HUES48 (cell line): ENCODE data around the gene MDN1.
"Not testable (repeated sequence)": the region's sequence is repeated elsewhere in the genome, so short reads cannot be mapped to it uniquely, and the experiment has no call there.

Experiments used
- H3K27ac ChIP-seq: one replicate; pipeline ENCODE4 v1.7.0; 2013; ENCODE audit warnings: low read depth, low read length, inconsistent platforms
- H3K27me3 ChIP-seq: 2 replicates; pipeline ENCODE4 v1.6.1; 2013; ENCODE audit warnings: mild to moderate bottlenecking, low read length; ENCODE audit not compliant: control insufficient read depth, insufficient read depth
- H3K36me3 ChIP-seq: 2 replicates; pipeline ENCODE4 v1.6.1; 2013; ENCODE audit warnings: low read length; ENCODE audit not compliant: control insufficient read depth, insufficient read depth
- H3K4me1 ChIP-seq: 2 replicates; pipeline ENCODE4 v1.6.1; 2013; ENCODE audit warnings: mild to moderate bottlenecking, low read length; ENCODE audit not compliant: control insufficient read depth, insufficient read depth
- H3K4me3 ChIP-seq: 2 replicates; pipeline ENCODE4 v1.5.1; 2013; ENCODE audit warnings: mild to moderate bottlenecking, low read depth, low read length
- H3K9ac ChIP-seq: 2 replicates; pipeline ENCODE4 v1.6.1; 2013; ENCODE audit warnings: mild to moderate bottlenecking, low read depth, low read length, moderate library complexity
- H3K9me3 ChIP-seq: 2 replicates; pipeline ENCODE4 v1.6.1; 2013; ENCODE audit warnings: low read length; ENCODE audit not compliant: control insufficient read depth, insufficient read depth

Gene MDN1, protein sequence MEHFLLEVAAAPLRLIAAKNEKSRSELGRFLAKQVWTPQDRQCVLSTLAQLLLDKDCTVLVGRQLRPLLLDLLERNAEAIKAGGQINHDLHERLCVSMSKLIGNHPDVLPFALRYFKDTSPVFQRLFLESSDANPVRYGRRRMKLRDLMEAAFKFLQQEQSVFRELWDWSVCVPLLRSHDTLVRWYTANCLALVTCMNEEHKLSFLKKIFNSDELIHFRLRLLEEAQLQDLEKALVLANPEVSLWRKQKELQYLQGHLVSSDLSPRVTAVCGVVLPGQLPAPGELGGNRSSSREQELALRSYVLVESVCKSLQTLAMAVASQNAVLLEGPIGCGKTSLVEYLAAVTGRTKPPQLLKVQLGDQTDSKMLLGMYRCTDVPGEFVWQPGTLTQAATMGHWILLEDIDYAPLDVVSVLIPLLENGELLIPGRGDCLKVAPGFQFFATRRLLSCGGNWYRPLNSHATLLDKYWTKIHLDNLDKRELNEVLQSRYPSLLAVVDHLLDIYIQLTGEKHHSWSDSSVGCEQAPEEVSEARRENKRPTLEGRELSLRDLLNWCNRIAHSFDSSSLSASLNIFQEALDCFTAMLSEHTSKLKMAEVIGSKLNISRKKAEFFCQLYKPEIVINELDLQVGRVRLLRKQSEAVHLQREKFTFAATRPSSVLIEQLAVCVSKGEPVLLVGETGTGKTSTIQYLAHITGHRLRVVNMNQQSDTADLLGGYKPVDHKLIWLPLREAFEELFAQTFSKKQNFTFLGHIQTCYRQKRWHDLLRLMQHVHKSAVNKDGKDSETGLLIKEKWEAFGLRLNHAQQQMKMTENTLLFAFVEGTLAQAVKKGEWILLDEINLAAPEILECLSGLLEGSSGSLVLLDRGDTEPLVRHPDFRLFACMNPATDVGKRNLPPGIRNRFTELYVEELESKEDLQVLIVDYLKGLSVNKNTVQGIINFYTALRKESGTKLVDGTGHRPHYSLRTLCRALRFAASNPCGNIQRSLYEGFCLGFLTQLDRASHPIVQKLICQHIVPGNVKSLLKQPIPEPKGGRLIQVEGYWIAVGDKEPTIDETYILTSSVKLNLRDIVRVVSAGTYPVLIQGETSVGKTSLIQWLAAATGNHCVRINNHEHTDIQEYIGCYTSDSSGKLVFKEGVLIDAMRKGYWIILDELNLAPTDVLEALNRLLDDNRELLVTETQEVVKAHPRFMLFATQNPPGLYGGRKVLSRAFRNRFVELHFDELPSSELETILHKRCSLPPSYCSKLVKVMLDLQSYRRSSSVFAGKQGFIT (N-terminal part only)

DNA sequence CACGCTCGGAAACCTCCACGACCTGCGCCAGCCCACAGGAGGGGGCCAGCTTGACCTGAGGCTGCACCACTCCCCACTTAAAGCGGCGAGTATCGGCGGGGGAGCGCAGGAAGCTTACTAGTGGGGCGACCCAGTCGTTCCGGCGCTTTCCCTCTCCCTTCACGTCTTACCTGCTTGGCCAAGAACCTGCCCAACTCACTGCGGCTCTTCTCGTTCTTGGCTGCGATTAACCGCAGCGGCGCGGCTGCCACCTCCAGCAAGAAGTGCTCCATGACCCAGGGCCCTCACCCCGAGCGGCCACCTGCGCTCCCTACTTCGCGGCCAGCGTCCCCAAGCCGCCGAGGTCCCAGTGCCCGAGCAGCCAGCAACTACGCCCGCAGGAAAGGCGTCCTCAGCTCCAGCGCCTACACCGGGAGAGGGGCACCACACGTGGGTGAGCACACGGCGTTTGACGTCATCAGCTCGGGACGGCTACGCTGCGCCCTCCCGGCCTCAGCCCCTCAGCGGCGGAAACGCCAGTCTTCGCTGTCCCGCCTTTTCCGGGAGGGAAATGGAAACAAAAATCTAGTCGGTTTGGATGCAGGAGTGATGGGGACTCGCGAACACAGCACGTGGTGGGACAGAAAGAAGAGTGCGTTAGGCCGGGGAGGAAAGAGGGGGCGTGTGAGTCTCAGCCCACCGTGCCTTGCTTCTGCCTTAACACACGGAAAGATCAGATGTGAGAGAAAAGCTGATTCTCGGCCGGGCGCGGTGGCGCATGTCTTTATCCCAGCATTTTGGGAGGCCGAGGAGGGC is at the start of gene MDN1:
Gene MDN1, minus strand, starts transcription at position 459 of the 795 bp plus-strand sequence. Its CDS starts 187 bp downstream, at position 272.
- H3K4me1 ChIP-seq = peaks cover 23% of the 10 kb centered on the region
- no peaks in the 10 kb centered on the region for H3K36me3 ChIP-seq
- H3K4me3 ChIP-seq = peak within 1 kb of the TSS; percentile 88
- H3K9me3 ChIP-seq = no peaks in the 10 kb centered on the region
- peak within 1 kb of the TSS; percentile 98 for H3K27ac ChIP-seq
- H3K9ac ChIP-seq = peak within 1 kb of the TSS; percentile 96
- no peaks in the 10 kb centered on the region for H3K27me3 ChIP-seq

GRCh38 chr6:89866024-89866678 is 46.6 kb upstream of the MDN1 start:
- H3K27ac ChIP-seq = no peak overlapping the region
- H3K4me1 ChIP-seq = no peaks in the 10 kb centered on the region
- no peaks in the 10 kb centered on the region for H3K27me3 ChIP-seq
- H3K9me3 ChIP-seq = no peaks in the 10 kb centered on the region
- peaks cover 94% of the 10 kb centered on the region for H3K36me3 ChIP-seq
- H3K9ac ChIP-seq = no peak overlapping the region
- no peak overlapping the region for H3K4me3 ChIP-seq

GRCh38 chr6:89862698-89863097 is 43.1 kb upstream of the MDN1 start:
- H3K9me3 ChIP-seq = no peaks in the 10 kb centered on the region
- H3K4me1 ChIP-seq = no peaks in the 10 kb centered on the region
- H3K36me3 ChIP-seq = peaks cover 88% of the 10 kb centered on the region
- no peak overlapping the region for H3K4me3 ChIP-seq
- H3K27me3 ChIP-seq = no peaks in the 10 kb centered on the region
- no peak overlapping the region for H3K27ac ChIP-seq
- no peak overlapping the region for H3K9ac ChIP-seq

- Histone ChIP-seq H3K4me1 (no peaks in the 10 kb centered on the region), H3K36me3 (peaks cover 87% of the 10 kb centered on the region), H3K9me3 (no peaks in the 10 kb centered on the region), H3K4me3 (no peak overlapping the region), H3K27ac (no peak overlapping the region), H3K27me3 (no peaks in the 10 kb centered on the region), H3K9ac (no peak overlapping the region)
Measured at GRCh38 chr6:89862273-89862672, 42.7 kb upstream of the MDN1 start.

DNA sequence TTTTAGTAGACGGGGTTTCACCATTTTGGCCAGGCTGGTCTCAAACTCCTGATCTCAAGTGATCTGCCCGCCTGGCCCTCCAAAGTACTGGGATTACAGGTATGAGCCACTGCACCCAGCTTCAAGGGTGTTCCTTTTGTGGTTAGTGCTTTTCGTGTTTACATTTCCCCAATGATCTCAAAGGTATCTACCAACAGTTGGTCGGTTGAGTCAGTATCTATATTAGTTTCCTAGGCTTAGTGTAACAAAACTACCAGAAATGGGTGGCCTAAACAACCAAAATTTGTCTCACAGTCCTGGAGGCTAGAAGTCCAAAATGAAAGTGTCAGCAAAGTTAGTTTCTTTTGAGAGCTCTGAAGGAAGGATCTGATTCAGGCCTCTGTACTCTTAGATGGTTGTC is 40.1 kb upstream of the MDN1 start:
- H3K27me3 ChIP-seq = no peaks in the 10 kb centered on the region
- no peak overlapping the region for H3K9ac ChIP-seq
- no peaks in the 10 kb centered on the region for H3K9me3 ChIP-seq
- no peak overlapping the region for H3K4me3 ChIP-seq
- H3K4me1 ChIP-seq = no peaks in the 10 kb centered on the region
- peaks cover 87% of the 10 kb centered on the region for H3K36me3 ChIP-seq
- no peak overlapping the region for H3K27ac ChIP-seq

DNA sequence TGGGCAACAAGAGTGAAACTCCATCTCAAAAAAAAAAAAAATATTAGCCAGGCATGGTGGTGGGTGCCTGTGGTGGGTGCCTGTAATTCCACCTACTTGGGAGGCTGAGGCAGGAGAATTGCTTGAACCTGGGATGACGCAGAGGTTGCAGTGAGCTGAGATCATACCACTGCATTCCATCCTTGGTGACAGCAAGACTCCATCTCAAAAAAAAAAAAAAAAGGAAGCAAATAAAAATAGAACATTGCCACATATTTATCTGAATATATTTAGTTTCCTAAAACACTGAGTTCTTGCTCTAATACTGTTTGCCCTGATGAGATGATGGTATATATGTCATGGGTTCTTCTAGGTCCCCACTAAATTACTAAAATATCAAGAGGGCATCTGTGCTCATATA is 38.4 kb upstream of the MDN1 start:
- H3K4me1 ChIP-seq = no peaks in the 10 kb centered on the region
- no peak overlapping the region for H3K9ac ChIP-seq
- no peaks in the 10 kb centered on the region for H3K27me3 ChIP-seq
- no peak overlapping the region for H3K27ac ChIP-seq
- H3K9me3 ChIP-seq = no peaks in the 10 kb centered on the region
- H3K4me3 ChIP-seq = no peak overlapping the region
- H3K36me3 ChIP-seq = peaks cover 87% of the 10 kb centered on the region

GRCh38 chr6:89853068-89853467 is 33.5 kb upstream of the MDN1 start:
- Histone ChIP-seq H3K36me3 (peaks cover 82% of the 10 kb centered on the region), H3K9ac (no peak overlapping the region), H3K4me3 (no peak overlapping the region), H3K4me1 (no peaks in the 10 kb centered on the region), H3K9me3 (no peaks in the 10 kb centered on the region), H3K27ac (no peak overlapping the region), H3K27me3 (no peaks in the 10 kb centered on the region)

GRCh38 chr6:89847513-89847912 is 27.9 kb upstream of the MDN1 start:
- peaks cover 50% of the 10 kb centered on the region for H3K36me3 ChIP-seq
- H3K9ac ChIP-seq, H3K4me3 ChIP-seq, H3K27ac ChIP-seq, H3K9me3 ChIP-seq, H3K27me3 ChIP-seq, H3K4me1 ChIP-seq: not testable (repeated sequence)

GRCh38 chr6:89843070-89843469 is 23.5 kb upstream of the MDN1 start:
- no peak overlapping the region for H3K27ac ChIP-seq
- no peaks in the 10 kb centered on the region for H3K4me1 ChIP-seq
- H3K4me3 ChIP-seq = no peak overlapping the region
- no peaks in the 10 kb centered on the region for H3K9me3 ChIP-seq
- no peaks in the 10 kb centered on the region for H3K27me3 ChIP-seq
- no peak overlapping the region for H3K9ac ChIP-seq
- H3K36me3 ChIP-seq = peaks cover 35% of the 10 kb centered on the region

DNA sequence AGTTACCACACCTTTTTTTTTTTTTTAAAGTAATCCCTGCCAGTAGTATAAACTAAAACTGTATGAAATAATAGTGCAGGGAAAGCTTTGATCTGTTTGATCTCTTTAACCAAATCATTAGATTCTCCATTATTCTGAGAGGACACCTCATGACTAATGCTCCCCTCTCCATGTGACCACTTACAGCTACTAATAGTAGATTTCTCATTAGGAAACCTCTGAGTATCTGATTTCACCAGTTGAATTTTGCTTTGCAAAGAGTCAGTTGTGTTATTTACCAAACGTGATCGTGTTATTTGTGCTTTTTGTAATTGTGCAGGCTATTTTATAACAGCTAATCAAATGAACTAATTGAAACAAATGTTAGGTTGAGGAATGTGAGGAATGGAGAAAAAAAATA is 22.6 kb upstream of the MDN1 start:
- Histone ChIP-seq H3K9ac (no peak overlapping the region), H3K27ac (no peak overlapping the region), H3K27me3 (no peaks in the 10 kb centered on the region), H3K4me1 (no peaks in the 10 kb centered on the region), H3K36me3 (peaks cover 31% of the 10 kb centered on the region), H3K4me3 (no peak overlapping the region), H3K9me3 (no peaks in the 10 kb centered on the region)
